GM06990 (cell line): Measurements from ENCODE around the gene GOLT1A.

Experiments used
- DNase-seq: peaks from one replicate; pipeline ENCODE4 v3.0.0-alpha.2; 2011; ENCODE audit not compliant: insufficient read length; ENCODE audit errors: extremely low read depth
- H3K27me3 ChIP-seq: replicated peaks from 2 replicates; pipeline ENCODE4 v1.6.0; 2011; ENCODE audit warnings: low read length; ENCODE audit not compliant: control insufficient read depth, insufficient read depth
- H3K36me3 ChIP-seq: 2 replicates; pipeline ENCODE4 v1.5.1; 2011; ENCODE audit warnings: low read length; ENCODE audit not compliant: control insufficient read depth, insufficient read depth
- H3K4me3 ChIP-seq: replicated peaks from 2 replicates; pipeline ENCODE4 v1.5.1; 2011; ENCODE audit warnings: low read depth, mild to moderate bottlenecking, control low read depth, low read length
- TF ChIP-seq, protein P1 (sequence below): IDR thresholded peaks from 2 replicates; pipeline ENCODE4 v1.5.1; 2011; ENCODE audit warnings: low read length, control low read depth, mild to moderate bottlenecking, inconsistent platforms; ENCODE audit not compliant: insufficient read depth, poor library complexity, severe bottlenecking

Gene GOLT1A

DNA sequence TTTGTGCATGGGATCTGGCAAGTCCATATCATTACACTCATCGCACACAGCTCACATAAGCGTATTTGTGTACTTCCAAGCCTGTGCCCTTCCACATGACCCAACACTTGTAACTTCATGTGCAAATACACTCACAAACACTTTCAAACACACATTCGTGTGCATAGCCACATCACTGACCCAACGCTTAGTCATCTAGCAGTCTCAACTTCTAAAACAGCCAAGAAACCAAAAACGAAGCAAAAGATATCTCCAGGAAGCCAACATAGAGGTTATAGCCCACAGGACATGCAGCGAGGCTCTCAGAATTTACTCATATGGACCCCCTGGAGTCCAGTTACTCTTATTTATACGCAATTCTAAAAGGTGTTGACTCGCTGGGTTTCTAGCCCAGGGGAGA lies 10.9 kb upstream of the GOLT1A start:
- Histone ChIP-seq H3K4me3 (no peak overlapping the region), H3K27me3 (no peaks in the 10 kb centered on the region), H3K36me3 (no peaks in the 10 kb centered on the region)
- DNase-seq: no peak
- TF ChIP-seq, protein P1, sequence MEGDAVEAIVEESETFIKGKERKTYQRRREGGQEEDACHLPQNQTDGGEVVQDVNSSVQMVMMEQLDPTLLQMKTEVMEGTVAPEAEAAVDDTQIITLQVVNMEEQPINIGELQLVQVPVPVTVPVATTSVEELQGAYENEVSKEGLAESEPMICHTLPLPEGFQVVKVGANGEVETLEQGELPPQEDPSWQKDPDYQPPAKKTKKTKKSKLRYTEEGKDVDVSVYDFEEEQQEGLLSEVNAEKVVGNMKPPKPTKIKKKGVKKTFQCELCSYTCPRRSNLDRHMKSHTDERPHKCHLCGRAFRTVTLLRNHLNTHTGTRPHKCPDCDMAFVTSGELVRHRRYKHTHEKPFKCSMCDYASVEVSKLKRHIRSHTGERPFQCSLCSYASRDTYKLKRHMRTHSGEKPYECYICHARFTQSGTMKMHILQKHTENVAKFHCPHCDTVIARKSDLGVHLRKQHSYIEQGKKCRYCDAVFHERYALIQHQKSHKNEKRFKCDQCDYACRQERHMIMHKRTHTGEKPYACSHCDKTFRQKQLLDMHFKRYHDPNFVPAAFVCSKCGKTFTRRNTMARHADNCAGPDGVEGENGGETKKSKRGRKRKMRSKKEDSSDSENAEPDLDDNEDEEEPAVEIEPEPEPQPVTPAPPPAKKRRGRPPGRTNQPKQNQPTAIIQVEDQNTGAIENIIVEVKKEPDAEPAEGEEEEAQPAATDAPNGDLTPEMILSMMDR: no peak

DNA sequence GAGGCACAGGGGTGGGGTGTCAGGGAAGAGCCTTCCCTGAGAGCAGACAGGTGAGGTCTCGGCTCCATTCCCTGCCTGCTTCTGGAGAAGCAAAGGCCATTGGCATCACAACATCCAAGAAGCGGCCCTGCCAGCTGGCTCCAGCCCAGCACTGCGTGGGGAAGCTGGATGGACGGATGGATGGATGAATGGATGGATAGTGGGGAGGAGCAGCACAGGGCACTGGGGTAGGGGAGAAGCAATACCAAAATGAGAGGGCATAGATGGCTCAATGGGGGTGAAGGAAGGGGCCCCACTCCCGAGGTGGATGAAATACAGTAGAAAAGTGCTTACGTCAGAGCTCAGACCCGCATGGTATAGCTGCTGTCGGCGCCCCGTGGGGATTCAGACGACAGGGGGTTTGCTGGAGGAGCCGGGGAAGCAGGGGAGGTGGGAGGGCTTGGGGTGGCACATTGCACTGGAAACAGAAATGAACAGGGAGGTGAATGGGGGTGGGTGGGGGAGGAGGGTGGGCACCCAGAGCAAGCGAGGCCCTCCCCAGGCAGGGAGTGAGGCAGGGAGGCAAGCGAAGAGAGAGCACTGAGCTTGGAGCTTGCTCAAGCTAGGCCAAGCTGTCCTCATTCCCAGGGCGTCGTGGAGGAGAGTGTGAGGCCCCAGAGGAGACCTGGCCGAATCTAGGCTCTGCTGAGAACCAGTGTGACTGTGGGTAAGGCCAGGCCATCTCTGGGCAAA lies 9.5 kb upstream of the GOLT1A start:
- no peak for DNase-seq
- TF ChIP-seq, protein P1: no peak
- no peak overlapping the region for H3K4me3 ChIP-seq
- no peaks in the 10 kb centered on the region for H3K36me3 ChIP-seq
- no peaks in the 10 kb centered on the region for H3K27me3 ChIP-seq

GRCh38 chr1:204222764-204223055 lies 8.9 kb upstream of the GOLT1A start:
- Histone ChIP-seq H3K36me3 (no peaks in the 10 kb centered on the region), H3K27me3 (no peaks in the 10 kb centered on the region), H3K4me3 (no peak overlapping the region)
- TF ChIP-seq, protein P1: no peak
- no peak for DNase-seq

GRCh38 chr1:204222006-204222763 lies 8.4 kb upstream of the GOLT1A start:
- Histone ChIP-seq H3K4me3 (no peak overlapping the region), H3K36me3 (no peaks in the 10 kb centered on the region), H3K27me3 (no peaks in the 10 kb centered on the region)
- DNase-seq: no peak
- TF ChIP-seq, protein P1: no peak

- TF ChIP-seq, protein P1: no peak
- Histone ChIP-seq H3K4me3 (no peak overlapping the region), H3K27me3 (no peaks in the 10 kb centered on the region), H3K36me3 (no peaks in the 10 kb centered on the region)
- no peak for DNase-seq
Measured at GRCh38 chr1:204221271-204221670, 7.5 kb upstream of the GOLT1A start.
